ENCODE results near the gene CELF2. TPM values are rescaled to one million over a fixed set of nuclear protein-coding genes. Genes with fewer than 3 reads are reported as not detected.

Gene CELF2
- total RNA-seq, 1 donor from 2014 or later = 31.6 TPM

- Mint-ChIP-seq H3K4me1 (peaks cover 17% of the 10 kb centered on the region), H3K27me3 (ENCODE audit: insufficient read depth, low read depth) (peaks cover 2% of the 10 kb centered on the region), H3K36me3 (peaks cover 2% of the 10 kb centered on the region), H3K4me3 (no peak overlapping the region), H3K9me3 (no peaks in the 10 kb centered on the region), H3K27ac (no peak overlapping the region)
- peaks cover 24% of the 10 kb centered on the region for H3K4me1 ChIP-seq
- no peaks in the 10 kb centered on the region for H3K27me3 ChIP-seq
- H2AFZ ChIP-seq (replicated peaks) = no peak overlapping the region
- no peaks in the 10 kb centered on the region for H4K20me1 ChIP-seq (ENCODE audit: low read depth)
- H3K36me3 ChIP-seq = no peaks in the 10 kb centered on the region
- no peak overlapping the region for H3K4me3 ChIP-seq
- DNase-seq (ENCODE audit: low spot score) = no peak
- no peak overlapping the region for H3K4me2 ChIP-seq
- H3F3A ChIP-seq (ENCODE audit: low read depth) = no peaks in the 10 kb centered on the region
- H3K9me3 ChIP-seq (ENCODE audit: low read depth) = no peaks in the 10 kb centered on the region
- TF ChIP-seq EZH2 (IDR thresholded peaks at IDR 0.05) (no peak), EZH2phosphoT487 (IDR thresholded peaks at IDR 0.05) (no peak)
- TF ChIP-seq, protein P1, sequence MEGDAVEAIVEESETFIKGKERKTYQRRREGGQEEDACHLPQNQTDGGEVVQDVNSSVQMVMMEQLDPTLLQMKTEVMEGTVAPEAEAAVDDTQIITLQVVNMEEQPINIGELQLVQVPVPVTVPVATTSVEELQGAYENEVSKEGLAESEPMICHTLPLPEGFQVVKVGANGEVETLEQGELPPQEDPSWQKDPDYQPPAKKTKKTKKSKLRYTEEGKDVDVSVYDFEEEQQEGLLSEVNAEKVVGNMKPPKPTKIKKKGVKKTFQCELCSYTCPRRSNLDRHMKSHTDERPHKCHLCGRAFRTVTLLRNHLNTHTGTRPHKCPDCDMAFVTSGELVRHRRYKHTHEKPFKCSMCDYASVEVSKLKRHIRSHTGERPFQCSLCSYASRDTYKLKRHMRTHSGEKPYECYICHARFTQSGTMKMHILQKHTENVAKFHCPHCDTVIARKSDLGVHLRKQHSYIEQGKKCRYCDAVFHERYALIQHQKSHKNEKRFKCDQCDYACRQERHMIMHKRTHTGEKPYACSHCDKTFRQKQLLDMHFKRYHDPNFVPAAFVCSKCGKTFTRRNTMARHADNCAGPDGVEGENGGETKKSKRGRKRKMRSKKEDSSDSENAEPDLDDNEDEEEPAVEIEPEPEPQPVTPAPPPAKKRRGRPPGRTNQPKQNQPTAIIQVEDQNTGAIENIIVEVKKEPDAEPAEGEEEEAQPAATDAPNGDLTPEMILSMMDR (IDR thresholded peaks at IDR 0.05) = no peak
- H3K27ac ChIP-seq = no peak overlapping the region
- no peaks in the 10 kb centered on the region for H3K79me2 ChIP-seq (ENCODE audit: low read depth)
- H3K9ac ChIP-seq = no peak overlapping the region
These were observed 308.1 kb downstream of the CELF2 start for GRCh38 chr10:11325817-11326216.

DNA sequence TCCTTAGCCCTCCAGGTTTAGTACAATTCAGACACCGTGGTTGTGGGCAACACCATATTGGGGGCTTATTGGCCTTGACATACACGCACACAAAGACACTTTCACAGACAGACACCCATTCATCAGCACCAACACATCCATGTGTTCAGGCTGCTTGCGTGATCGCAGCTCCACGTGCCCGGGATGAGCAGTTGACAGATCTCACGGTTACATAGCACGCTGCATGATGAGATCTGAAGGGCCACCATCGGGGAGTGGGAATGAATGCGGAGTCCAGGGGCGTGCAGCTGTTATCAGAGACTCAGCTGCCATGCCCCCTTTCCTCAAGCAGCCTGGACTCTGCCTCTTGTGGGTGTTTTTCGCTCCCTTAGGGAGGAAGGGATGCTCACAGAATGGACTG lies 308.6 kb downstream of the CELF2 start:
- H3K4me3 ChIP-seq = no peak overlapping the region
- no peaks in the 10 kb centered on the region for H3K27me3 ChIP-seq
- no peak overlapping the region for H3K9ac ChIP-seq
- DNase-seq (ENCODE audit: low spot score) = no peak
- H3K4me1 Mint-ChIP-seq = peaks cover 17% of the 10 kb centered on the region
- no peak overlapping the region for H3K4me3 Mint-ChIP-seq
- no peak overlapping the region for H3K27ac Mint-ChIP-seq
- H3K36me3 Mint-ChIP-seq = peaks cover 2% of the 10 kb centered on the region
- peaks cover 2% of the 10 kb centered on the region for H3K27me3 Mint-ChIP-seq (ENCODE audit: insufficient read depth, low read depth)
- no peaks in the 10 kb centered on the region for H3F3A ChIP-seq (ENCODE audit: low read depth)
- H3K9me3 ChIP-seq (ENCODE audit: low read depth) = no peaks in the 10 kb centered on the region
- H3K9me3 Mint-ChIP-seq = no peaks in the 10 kb centered on the region
- H3K36me3 ChIP-seq = no peaks in the 10 kb centered on the region
- H3K79me2 ChIP-seq (ENCODE audit: low read depth) = no peaks in the 10 kb centered on the region
- TF ChIP-seq, protein P1 (IDR thresholded peaks at IDR 0.05) = no peak
- no peak for TF ChIP-seq EZH2 (IDR thresholded peaks at IDR 0.05)
- no peak for TF ChIP-seq EZH2phosphoT487 (IDR thresholded peaks at IDR 0.05)
- H2AFZ ChIP-seq (replicated peaks) = no peak overlapping the region
- H3K27ac ChIP-seq = no peak overlapping the region
- no peak overlapping the region for H3K4me2 ChIP-seq
- no peaks in the 10 kb centered on the region for H4K20me1 ChIP-seq (ENCODE audit: low read depth)
- H3K4me1 ChIP-seq = peaks cover 24% of the 10 kb centered on the region

DNA sequence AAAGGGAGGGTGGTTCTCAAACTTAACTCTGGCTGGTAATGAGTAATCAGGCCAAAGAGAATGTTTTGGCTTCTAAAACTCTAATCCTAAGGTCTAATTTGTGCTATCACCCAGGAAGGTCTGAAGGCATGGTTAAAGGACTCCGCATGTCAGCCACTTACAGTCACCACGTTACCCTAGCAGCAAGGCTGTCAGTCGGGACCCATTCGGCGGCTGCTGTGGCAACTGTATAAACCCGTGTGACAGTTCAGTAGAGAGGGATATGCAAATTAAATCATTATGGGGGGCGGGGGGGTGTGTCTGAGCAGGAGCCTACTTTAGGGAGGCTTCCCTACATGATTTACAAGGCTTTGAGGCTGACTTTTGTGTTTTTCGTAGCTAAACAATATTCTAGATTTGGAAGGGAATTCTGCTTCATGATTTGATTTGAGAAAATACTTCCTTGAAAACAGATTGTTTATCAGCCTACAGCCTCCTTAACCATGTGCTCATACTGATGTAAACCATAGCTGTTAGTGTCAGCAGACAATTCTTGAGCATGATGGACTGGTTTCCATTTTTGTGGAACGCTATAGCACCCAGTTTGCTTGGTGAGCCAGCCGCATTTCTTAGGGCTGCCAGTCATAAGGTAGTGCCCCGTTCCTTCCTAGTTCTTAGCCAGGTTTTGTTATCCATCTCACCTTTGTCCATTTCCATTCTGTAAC lies 309.4 kb downstream of the CELF2 start:
- Mint-ChIP-seq H3K27me3 (ENCODE audit: insufficient read depth, low read depth) (peaks cover 2% of the 10 kb centered on the region), H3K4me1 (peaks cover 17% of the 10 kb centered on the region), H3K4me3 (no peak overlapping the region), H3K27ac (no peak overlapping the region), H3K36me3 (peaks cover 4% of the 10 kb centered on the region), H3K9me3 (no peaks in the 10 kb centered on the region)
- Histone ChIP-seq H3K79me2 (ENCODE audit: low read depth) (no peaks in the 10 kb centered on the region), H4K20me1 (ENCODE audit: low read depth) (no peaks in the 10 kb centered on the region), H3K4me1 (peaks cover 24% of the 10 kb centered on the region), H3K36me3 (no peaks in the 10 kb centered on the region), H3K4me3 (no peak overlapping the region), H3K9me3 (ENCODE audit: low read depth) (no peaks in the 10 kb centered on the region), H3K4me2 (no peak overlapping the region), H3F3A (ENCODE audit: low read depth) (no peaks in the 10 kb centered on the region), H3K9ac (no peak overlapping the region), H3K27ac (no peak overlapping the region), H3K27me3 (no peaks in the 10 kb centered on the region), H2AFZ (replicated peaks) (no peak overlapping the region)
- no peak for DNase-seq (ENCODE audit: low spot score)
- TF ChIP-seq, protein P1 (IDR thresholded peaks at IDR 0.05) = no peak
